Astrocyte (in vitro differentiated cells and primary cell): ENCODE results near the gene PIK3CD. TPM values are rescaled to one million over a fixed set of nuclear protein-coding genes. Genes with fewer than 3 reads are reported as not detected.

ENCODE experiments used
- DNase-seq: peaks from one replicate; pipeline ENCODE4 v3.0.0-alpha.2; 2010; ENCODE audit warnings: low read depth
- FAIRE-seq: peaks from 2 replicates; lab custom pipeline; 2011; peaks lifted over from hg19 to GRCh38; lab: Jason Lieb, UNC
- H2AFZ ChIP-seq: 2 replicates; pipeline ENCODE4 v1.6.0; 2012; ENCODE audit warnings: low read depth, low read length, inconsistent platforms
- H3K27ac ChIP-seq: 2 replicates; pipeline ENCODE4 v1.5.1; 2011; ENCODE audit warnings: low read depth, low read length, inconsistent platforms
- H3K27me3 ChIP-seq: 2 replicates; pipeline ENCODE4 v1.6.0; 2011; ENCODE audit warnings: low read length, inconsistent platforms; ENCODE audit not compliant: insufficient read depth
- H3K36me3 ChIP-seq: 2 replicates; pipeline ENCODE4 v1.5.1; 2011; ENCODE audit warnings: low read length, inconsistent platforms; ENCODE audit not compliant: insufficient read depth
- H3K4me1 ChIP-seq: 2 replicates; pipeline ENCODE4 v1.5.1; 2011; ENCODE audit warnings: low read length, inconsistent platforms; ENCODE audit not compliant: insufficient read depth
- H3K4me2 ChIP-seq: 2 replicates; pipeline ENCODE4 v1.6.0; 2012; ENCODE audit warnings: low read length, inconsistent platforms
- H3K4me3 ChIP-seq: 2 replicates; pipeline ENCODE4 v1.5.1; 2011; ENCODE audit warnings: low read depth, mild to moderate bottlenecking, low read length, inconsistent platforms; ENCODE audit not compliant: insufficient read depth
- H3K79me2 ChIP-seq: 2 replicates; pipeline ENCODE4 v1.6.0; 2012; ENCODE audit warnings: mild to moderate bottlenecking, low read length, inconsistent platforms; ENCODE audit not compliant: insufficient read depth
- H3K9ac ChIP-seq: 2 replicates; pipeline ENCODE4 v1.6.0; 2012; ENCODE audit warnings: mild to moderate bottlenecking, low read length, inconsistent platforms
- H3K9me3 ChIP-seq: 2 replicates; pipeline ENCODE4 v1.5.1; 2012; ENCODE audit warnings: low read depth, mild to moderate bottlenecking, low read length, inconsistent platforms; ENCODE audit not compliant: insufficient read depth
- H4K20me1 ChIP-seq: 2 replicates; pipeline ENCODE4 v1.6.0; 2012; ENCODE audit warnings: low read length, inconsistent platforms; ENCODE audit not compliant: insufficient read depth
- H3K27ac Mint-ChIP-seq: one replicate; pipeline ENCODE4 v1.8.0; 2021; ENCODE audit warnings: mild to moderate bottlenecking, mixed read lengths; ENCODE audit not compliant: unreplicated experiment
- H3K27me3 Mint-ChIP-seq: one replicate; pipeline ENCODE4 v1.8.0; 2021; ENCODE audit warnings: low read depth, mixed read lengths; ENCODE audit not compliant: unreplicated experiment
- H3K36me3 Mint-ChIP-seq: one replicate; pipeline ENCODE4 v1.8.0; 2021; ENCODE audit warnings: low read depth, mixed read lengths; ENCODE audit not compliant: unreplicated experiment
- H3K4me1 Mint-ChIP-seq: one replicate; pipeline ENCODE4 v1.8.0; 2021; ENCODE audit warnings: low read depth, mixed read lengths; ENCODE audit not compliant: unreplicated experiment
- H3K4me3 Mint-ChIP-seq: one replicate; pipeline ENCODE4 v1.8.0; 2021; ENCODE audit warnings: mild to moderate bottlenecking, moderate library complexity, mixed read lengths; ENCODE audit not compliant: unreplicated experiment
- H3K9me3 Mint-ChIP-seq: one replicate; pipeline ENCODE4 v1.8.0; 2021; ENCODE audit warnings: mild to moderate bottlenecking, mixed read lengths; ENCODE audit not compliant: unreplicated experiment
- CTCF ChIP-seq: IDR thresholded peaks from 2 replicates; pipeline ENCODE4 v1.5.1; 2011; ENCODE audit warnings: low read depth, mild to moderate bottlenecking, inconsistent platforms, low read length, moderate library complexity; ENCODE audit not compliant: insufficient read depth
- EZH2 ChIP-seq: IDR thresholded peaks from 2 replicates; pipeline ENCODE4 v1.6.1; 2012; ENCODE audit warnings: mild to moderate bottlenecking, low read length, inconsistent platforms; ENCODE audit not compliant: insufficient read depth
- total RNA-seq: library from RNA; stranded (reverse); gene quantifications from 2 replicates; pipeline ENCODE4 v1.2.1, GENCODE V29; 2021

The PIK3CD gene
- total RNA-seq, 1 donor from 2014 or later: 29.5 TPM

- Histone ChIP-seq H3K27ac (no peak overlapping the region), H3K4me3 (no peak overlapping the region), H3K79me2 (no peaks in the 10 kb centered on the region), H2AFZ (no peak overlapping the region), H3K36me3 (no peaks in the 10 kb centered on the region), H3K4me2 (no peak overlapping the region), H3K9me3 (no peaks in the 10 kb centered on the region), H3K27me3 (peaks cover 4% of the 10 kb centered on the region), H3K4me1 (no peaks in the 10 kb centered on the region), H4K20me1 (no peaks in the 10 kb centered on the region), H3K9ac (no peak overlapping the region)
- Mint-ChIP-seq H3K9me3 (peaks cover 11% of the 10 kb centered on the region), H3K4me3 (no peak overlapping the region), H3K4me1 (no peaks in the 10 kb centered on the region), H3K27me3 (peaks cover 18% of the 10 kb centered on the region), H3K36me3 (peaks cover 4% of the 10 kb centered on the region), H3K27ac (no peak overlapping the region)
- TF ChIP-seq EZH2 (no peak), CTCF (no peak)
- FAIRE-seq: no peak
- no peak for DNase-seq
Measured at GRCh38 chr1:9634582-9634981, 16.9 kb upstream of the PIK3CD start.

DNA sequence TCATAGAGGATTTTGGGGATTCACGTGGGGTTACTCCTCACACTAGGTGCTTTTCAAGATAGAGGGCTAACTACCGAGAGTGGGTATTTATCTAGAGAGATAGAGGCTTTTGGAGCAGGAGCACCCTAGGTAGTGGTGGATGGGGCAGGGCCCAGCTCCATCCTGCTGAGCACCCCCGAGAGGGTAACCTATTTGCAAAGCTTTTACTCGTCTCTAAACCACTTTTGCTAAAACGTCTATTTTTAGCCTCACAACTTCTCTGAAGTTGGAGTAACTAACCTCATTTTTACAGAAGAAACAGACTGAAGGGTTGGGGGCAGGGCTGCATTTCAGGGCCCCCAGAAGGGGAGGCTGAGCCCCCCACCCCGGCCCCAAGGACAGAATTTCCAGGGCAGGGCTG, 12.3 kb upstream of the PIK3CD start:
- Histone ChIP-seq H3K4me2 (no peak overlapping the region), H3K79me2 (no peaks in the 10 kb centered on the region), H3K4me1 (no peaks in the 10 kb centered on the region), H4K20me1 (no peaks in the 10 kb centered on the region), H3K9ac (no peak overlapping the region), H3K9me3 (no peaks in the 10 kb centered on the region), H3K4me3 (no peak overlapping the region), H3K27me3 (peaks cover 4% of the 10 kb centered on the region), H3K27ac (no peak overlapping the region), H3K36me3 (no peaks in the 10 kb centered on the region), H2AFZ (no peak overlapping the region)
- Mint-ChIP-seq H3K4me1 (peaks cover 3% of the 10 kb centered on the region), H3K27ac (no peak overlapping the region), H3K4me3 (no peak overlapping the region), H3K27me3 (peaks cover 18% of the 10 kb centered on the region), H3K9me3 (peaks cover 12% of the 10 kb centered on the region), H3K36me3 (peaks cover 4% of the 10 kb centered on the region)
- TF ChIP-seq CTCF: no peak
- no peak for TF ChIP-seq EZH2
- DNase-seq: no peak
- FAIRE-seq: no peak

DNA sequence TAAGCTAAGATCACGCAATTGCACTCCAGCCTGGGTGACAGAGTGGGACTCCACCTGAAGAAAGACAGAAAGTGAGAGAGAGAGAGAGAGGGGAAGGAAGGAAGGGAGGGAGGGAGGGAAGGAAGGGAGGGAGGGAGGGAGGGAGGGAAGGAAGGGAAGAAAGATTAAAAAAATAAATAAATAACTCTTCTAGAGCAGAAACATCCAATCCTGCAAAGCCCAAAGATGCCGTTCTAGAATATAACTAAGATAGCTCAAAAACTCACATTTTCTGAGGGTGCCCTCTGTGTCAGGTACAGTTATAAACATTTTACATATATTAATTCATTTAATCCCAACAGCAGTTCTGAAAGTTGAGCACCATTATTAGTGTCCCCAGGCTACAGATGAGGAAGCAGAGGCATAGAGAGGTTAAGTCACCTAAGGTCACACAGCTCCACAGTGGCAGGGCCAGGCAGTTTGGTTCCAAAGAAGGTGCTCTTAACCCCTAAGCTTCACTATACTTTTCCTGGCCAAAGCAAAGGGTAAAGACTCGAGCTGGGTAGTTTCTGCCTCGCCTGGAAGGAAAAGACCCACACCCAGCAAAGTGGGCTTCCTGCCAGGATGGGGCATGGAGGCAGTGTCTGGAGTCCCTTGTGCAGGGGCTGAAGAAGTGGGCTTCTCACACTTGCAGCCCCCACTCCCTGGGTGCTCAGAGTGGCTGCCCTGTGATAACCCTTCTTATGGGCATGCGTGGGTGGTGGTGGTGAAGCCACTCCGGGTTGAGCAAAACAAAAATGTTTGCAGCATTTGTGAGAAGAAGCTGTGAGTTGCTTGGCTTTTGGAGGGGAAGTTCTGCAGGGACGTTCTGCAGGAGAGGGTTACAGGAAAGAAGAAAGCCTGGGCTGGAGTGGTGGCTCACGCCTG, 7.9 kb upstream of the PIK3CD start:
- H3K36me3 ChIP-seq: no peaks in the 10 kb centered on the region
- Mint-ChIP-seq H3K27ac (no peak overlapping the region), H3K27me3 (peaks cover 16% of the 10 kb centered on the region), H3K9me3 (peaks cover 3% of the 10 kb centered on the region), H3K36me3 (no peaks in the 10 kb centered on the region), H3K4me3 (no peak overlapping the region), H3K4me1 (peaks cover 3% of the 10 kb centered on the region)
- peaks cover 4% of the 10 kb centered on the region for H3K27me3 ChIP-seq
- no peaks in the 10 kb centered on the region for H3K79me2 ChIP-seq
- no peaks in the 10 kb centered on the region for H4K20me1 ChIP-seq
- H3K9ac ChIP-seq: no peak overlapping the region
- no peaks in the 10 kb centered on the region for H3K9me3 ChIP-seq
- no peak overlapping the region for H2AFZ ChIP-seq
- TF ChIP-seq CTCF: no peak
- TF ChIP-seq EZH2: no peak
- no peaks in the 10 kb centered on the region for H3K4me1 ChIP-seq
- FAIRE-seq: no peak
- no peak overlapping the region for H3K27ac ChIP-seq
- H3K4me2 ChIP-seq: no peak overlapping the region
- no peak for DNase-seq
- H3K4me3 ChIP-seq: no peak overlapping the region
